ENCODE results near the gene BHLHE23. TPM values are rescaled to one million over a fixed set of nuclear protein-coding genes. Genes with fewer than 3 reads are reported as not detected.

The BHLHE23 gene
- total RNA-seq, 1 donor from 2014 or later = not detected

DNA sequence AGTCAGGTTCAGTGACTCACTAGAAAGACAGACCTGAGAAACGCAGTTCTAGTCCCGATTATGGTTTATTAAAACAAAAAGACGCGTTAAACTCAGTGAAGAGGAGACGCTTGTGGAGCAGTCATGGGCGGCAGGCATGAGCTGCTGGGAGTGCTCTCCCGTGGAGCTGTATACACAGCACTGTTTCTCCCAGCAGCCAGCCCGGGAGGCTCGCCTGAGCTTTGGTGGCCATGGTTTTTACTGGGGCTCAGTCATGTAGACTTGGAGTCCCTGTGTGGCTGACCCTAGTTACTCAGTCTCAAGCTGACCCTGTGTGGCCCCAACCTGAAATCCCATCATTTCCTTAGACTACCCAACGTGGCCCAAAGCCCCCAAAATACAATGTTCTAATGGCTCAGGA, 41.2 kb upstream of the BHLHE23 start:
- intact Hi-C loops (cut with micrococcal nuclease) = no loop called here
- no peaks in the 10 kb centered on the region for H3K27me3 Mint-ChIP-seq
- H3K27ac Mint-ChIP-seq = no peak overlapping the region

DNA sequence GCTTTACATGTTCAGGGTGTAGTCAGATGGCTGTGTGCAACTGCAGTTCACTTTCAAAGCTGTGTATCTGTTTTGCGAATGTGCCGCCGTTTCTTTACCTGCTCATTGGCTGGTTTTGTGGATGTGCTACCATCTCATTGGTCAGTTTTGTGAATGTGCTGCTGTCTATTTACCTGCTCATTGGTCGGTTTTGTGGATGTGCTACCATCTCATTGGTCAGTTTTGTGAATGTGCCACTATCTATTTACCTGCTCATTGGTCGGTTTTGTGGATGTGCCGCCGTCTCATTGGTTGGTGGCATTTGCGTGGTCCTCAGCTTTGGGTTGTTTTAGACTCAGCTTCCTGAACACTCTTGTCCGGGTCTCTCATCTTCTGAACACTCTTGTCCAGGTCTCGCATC, 40.5 kb upstream of the BHLHE23 start:
- no peak overlapping the region for H3K4me3 Mint-ChIP-seq
- intact Hi-C loops (cut with micrococcal nuclease) = no loop called here
- peaks cover 2% of the 10 kb centered on the region for H3K27me3 Mint-ChIP-seq
- H3K36me3 Mint-ChIP-seq (ENCODE audit: low read depth) = no peaks in the 10 kb centered on the region
- no peaks in the 10 kb centered on the region for H3K9me3 Mint-ChIP-seq
- H3K27ac Mint-ChIP-seq = no peak overlapping the region
- DNase-seq = no peak
- H3K4me1 Mint-ChIP-seq = no peaks in the 10 kb centered on the region

More for the DNA sequence above, 41.2 kb upstream of the BHLHE23 start:
- Mint-ChIP-seq H3K9me3 (no peaks in the 10 kb centered on the region), H3K4me3 (no peak overlapping the region), H3K4me1 (no peaks in the 10 kb centered on the region), H3K36me3 (ENCODE audit: low read depth) (no peaks in the 10 kb centered on the region)
- DNase-seq = no peak

DNA sequence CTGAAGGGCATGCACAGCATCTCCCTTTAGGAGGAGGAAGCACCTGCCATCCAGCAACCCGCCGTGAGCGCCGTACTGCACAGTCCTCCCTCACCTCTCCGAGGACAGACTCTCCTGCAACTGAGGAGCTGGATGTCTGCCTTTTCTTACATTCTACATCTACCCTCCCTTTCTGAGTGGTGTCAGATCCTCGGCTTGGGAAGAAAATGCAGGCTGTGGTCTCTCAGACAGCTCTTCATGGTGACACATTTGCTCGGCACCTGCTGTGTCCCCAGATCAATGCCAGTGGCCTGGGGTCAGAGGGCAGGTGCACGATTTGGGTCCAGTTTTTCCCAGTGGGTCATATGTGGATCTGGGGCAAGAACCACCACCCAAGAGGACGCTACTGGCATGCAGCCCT, 40.1 kb upstream of the BHLHE23 start:
- Mint-ChIP-seq H3K9me3 (no peaks in the 10 kb centered on the region), H3K36me3 (ENCODE audit: low read depth) (no peaks in the 10 kb centered on the region), H3K27ac (no peak overlapping the region), H3K4me1 (no peaks in the 10 kb centered on the region), H3K4me3 (no peak overlapping the region), H3K27me3 (peaks cover 3% of the 10 kb centered on the region)
- no peak for DNase-seq
- intact Hi-C loops (cut with micrococcal nuclease) = no loop called here

DNA sequence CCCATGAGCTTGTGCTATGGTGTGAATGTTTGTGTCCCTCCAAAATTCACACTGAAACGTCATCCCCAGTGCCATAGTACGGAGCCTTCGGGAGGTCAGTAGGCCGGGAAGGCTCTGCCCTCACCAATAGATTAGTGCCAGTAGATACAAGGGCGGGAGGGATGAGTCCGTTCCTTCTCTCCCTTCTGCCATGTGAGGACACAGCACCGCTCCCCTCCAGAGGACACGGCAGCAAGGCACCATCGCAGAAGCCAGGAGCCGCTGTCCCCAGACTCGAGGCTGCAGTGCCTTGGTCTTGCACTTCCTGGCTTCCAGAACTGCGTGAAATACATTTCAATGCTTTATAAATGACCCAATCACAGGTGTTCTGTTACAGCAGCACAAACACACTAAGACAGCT, 39.2 kb upstream of the BHLHE23 start:
- no peak for DNase-seq
- Mint-ChIP-seq H3K4me1 (no peaks in the 10 kb centered on the region), H3K4me3 (no peak overlapping the region), H3K9me3 (no peaks in the 10 kb centered on the region), H3K27me3 (peaks cover 5% of the 10 kb centered on the region), H3K36me3 (ENCODE audit: low read depth) (no peaks in the 10 kb centered on the region), H3K27ac (no peak overlapping the region)
- intact Hi-C loops (cut with micrococcal nuclease) = no loop called here

DNA sequence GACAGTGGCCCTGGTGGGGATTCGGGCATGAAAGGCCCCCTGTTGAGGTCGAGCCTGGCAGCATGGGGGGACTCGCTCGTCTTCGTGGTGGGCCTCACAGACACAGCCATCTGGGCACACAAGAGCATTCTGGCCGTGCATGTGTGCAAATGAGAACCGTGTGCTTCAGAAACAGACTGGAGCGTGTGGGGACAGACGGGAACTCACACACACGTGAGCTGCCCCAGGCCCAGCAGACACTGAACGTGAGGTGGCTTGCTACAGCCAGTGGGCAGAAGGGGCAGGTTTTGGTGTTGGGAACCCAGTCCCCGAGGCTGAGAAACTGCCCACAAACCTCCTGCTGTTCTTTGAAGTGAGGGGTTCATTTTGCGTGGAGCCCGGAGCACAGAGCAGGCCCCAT, 38.6 kb upstream of the BHLHE23 start:
- Mint-ChIP-seq H3K4me1 (no peaks in the 10 kb centered on the region), H3K36me3 (ENCODE audit: low read depth) (no peaks in the 10 kb centered on the region), H3K27me3 (peaks cover 11% of the 10 kb centered on the region), H3K9me3 (no peaks in the 10 kb centered on the region), H3K4me3 (no peak overlapping the region), H3K27ac (no peak overlapping the region)
- intact Hi-C loops (cut with micrococcal nuclease) = no loop called here
- no peak for DNase-seq

DNA sequence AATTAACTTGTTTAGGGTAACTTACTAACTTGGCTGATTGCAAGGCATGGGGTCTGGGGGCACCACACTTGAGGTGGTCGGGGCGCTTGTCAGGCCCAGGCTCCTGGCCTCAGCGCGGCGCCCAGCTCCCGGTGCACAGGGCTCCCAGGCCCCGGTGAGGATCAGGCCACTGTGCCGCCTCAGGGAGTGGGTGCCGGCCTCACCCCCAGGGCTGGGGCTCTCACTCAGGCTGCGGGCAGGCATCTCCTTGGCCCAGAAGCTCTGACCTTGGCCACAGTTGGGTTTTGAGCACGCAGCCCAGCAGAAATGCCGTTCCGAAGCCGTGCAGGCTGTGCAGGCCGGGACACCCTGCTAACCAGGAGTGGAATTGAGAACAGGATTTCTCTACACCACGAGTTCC, 37.8 kb upstream of the BHLHE23 start:
- Mint-ChIP-seq H3K4me3 (no peak overlapping the region), H3K4me1 (no peaks in the 10 kb centered on the region), H3K9me3 (no peaks in the 10 kb centered on the region), H3K27ac (no peak overlapping the region), H3K36me3 (ENCODE audit: low read depth) (no peaks in the 10 kb centered on the region), H3K27me3 (peaks cover 15% of the 10 kb centered on the region)
- intact Hi-C loops (cut with micrococcal nuclease) = no loop called here
- DNase-seq = no peak

DNA sequence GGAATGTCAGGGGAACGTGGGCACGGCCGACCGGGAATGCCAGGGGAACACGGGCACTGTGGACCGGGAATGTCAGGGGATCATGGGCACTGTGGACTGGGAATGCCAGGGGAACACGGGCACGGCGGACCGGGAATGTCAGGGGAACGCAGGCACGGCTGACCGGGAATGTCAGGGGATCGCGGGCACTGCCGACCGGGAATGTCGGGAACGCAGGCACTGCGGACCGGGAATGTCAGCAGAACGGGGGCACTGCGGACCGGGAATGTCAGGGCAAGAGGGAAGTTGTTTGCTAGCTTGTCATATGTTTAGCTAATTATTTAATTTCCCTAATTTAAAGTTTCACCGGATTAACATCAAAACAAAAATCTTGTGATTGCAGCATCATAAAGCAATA, 37.4 kb upstream of the BHLHE23 start:
- H3K9me3 Mint-ChIP-seq = no peaks in the 10 kb centered on the region
- no peaks in the 10 kb centered on the region for H3K36me3 Mint-ChIP-seq (ENCODE audit: low read depth)
- no peak overlapping the region for H3K27ac Mint-ChIP-seq
- H3K27me3 Mint-ChIP-seq = peaks cover 15% of the 10 kb centered on the region
- no peaks in the 10 kb centered on the region for H3K4me1 Mint-ChIP-seq
- DNase-seq = no peak
- no peak overlapping the region for H3K4me3 Mint-ChIP-seq
- intact Hi-C loops (cut with micrococcal nuclease) = no loop called here

DNA sequence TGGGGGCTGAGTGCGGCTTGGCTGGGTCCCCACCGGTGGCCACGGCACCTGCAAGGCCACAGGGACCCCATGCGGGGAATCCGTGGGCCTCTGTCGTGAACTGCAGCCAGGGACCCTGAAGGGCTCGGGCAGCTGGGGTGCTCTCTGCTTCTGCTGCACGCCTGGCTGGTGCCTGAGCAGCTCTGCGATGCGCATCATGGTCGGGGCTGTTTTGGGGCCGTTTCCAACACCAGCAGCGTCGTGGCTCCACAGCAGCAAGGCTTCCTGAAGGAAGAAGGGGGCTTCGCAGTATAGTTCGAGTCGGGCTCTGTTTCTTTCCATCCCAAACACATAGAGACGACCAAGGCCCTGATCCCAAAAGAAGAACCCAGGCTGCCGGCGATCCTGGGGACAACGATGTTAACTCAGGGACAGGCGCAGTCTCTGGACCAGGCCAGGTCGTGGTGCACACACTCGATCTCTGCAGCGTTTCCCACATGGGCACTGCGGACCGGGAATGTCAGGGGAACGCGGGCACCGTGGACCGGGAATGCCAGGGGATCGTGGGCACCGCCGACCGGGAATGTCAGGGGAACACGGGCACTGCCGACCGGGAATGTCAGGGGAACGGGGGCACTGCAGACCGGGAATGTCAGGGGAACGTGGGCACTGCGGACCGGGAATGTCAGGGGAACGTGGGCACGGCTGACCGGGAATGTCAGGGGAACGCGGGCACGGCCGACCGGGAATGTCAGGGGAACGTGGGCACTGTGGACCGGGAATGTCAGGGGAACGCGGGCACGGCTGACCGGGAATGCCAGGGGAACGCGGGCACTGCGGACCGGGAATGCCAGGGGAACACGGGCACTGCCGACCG, 36.8 kb upstream of the BHLHE23 start:
- intact Hi-C loops (cut with micrococcal nuclease) = no loop called here
- H3K27me3 Mint-ChIP-seq = peaks cover 15% of the 10 kb centered on the region
- no peak for DNase-seq
- H3K9me3 Mint-ChIP-seq = no peaks in the 10 kb centered on the region
- H3K36me3 Mint-ChIP-seq (ENCODE audit: low read depth) = no peaks in the 10 kb centered on the region
- no peaks in the 10 kb centered on the region for H3K4me1 Mint-ChIP-seq
- H3K4me3 Mint-ChIP-seq = no peak overlapping the region
- H3K27ac Mint-ChIP-seq = no peak overlapping the region

DNA sequence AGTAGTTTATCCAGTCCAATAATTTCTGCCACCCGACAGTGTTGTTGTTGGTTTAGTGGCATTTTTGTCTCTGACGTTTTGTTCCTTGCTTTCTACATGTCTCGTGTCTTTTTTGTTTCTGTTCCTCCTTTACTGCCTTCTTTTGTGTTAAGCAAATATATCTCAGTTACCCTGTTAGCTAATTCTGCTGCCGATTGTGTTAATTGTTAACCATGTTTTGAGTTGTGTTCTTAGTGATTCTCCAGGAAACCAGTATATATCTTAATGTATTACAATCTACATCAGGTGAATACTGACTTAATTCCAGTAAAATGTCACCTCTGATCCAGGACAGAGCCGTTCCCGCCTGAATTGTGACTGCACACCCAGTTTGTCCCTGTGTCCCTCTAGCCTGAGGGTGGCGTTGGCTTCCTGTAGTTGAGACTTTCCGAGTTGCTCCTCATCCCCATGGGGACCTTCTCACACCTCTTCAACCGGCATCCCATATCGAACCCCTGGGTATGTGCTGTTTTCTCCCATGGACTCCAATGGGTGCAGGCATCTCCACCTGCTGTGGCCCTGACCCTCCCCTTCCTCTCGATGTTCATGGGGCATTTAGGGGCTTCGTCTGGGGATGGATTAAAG, 35.8 kb upstream of the BHLHE23 start:
- H3K36me3 Mint-ChIP-seq (ENCODE audit: low read depth) = no peaks in the 10 kb centered on the region
- intact Hi-C loops (cut with micrococcal nuclease) = no loop called here
- no peaks in the 10 kb centered on the region for H3K9me3 Mint-ChIP-seq
- H3K4me1 Mint-ChIP-seq = no peaks in the 10 kb centered on the region
- no peak overlapping the region for H3K4me3 Mint-ChIP-seq
- peaks cover 15% of the 10 kb centered on the region for H3K27me3 Mint-ChIP-seq
- DNase-seq = no peak
- H3K27ac Mint-ChIP-seq = no peak overlapping the region

DNA sequence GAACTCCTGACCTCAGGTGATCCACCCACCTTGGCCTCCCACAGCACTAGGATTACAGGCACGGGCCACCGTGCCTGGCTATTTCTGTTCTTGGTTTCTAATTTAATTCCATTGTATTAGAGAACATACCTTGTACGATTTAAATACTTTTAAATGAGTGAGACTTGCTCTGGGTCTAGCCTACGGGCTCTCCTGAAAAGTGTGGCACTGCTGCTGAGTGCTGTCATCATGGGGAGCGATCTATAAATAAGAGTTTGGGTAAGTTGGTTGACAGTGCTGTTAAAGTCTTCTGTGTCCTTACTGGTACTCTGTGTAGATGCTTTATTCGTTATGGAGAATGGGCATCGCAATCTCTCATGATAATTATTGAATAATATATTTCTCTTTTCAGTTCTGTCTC, 35.0 kb upstream of the BHLHE23 start:
- H3K4me3 Mint-ChIP-seq = no peak overlapping the region
- no peak for DNase-seq
- H3K27ac Mint-ChIP-seq = no peak overlapping the region
- H3K9me3 Mint-ChIP-seq = no peaks in the 10 kb centered on the region
- H3K27me3 Mint-ChIP-seq = peaks cover 16% of the 10 kb centered on the region
- H3K4me1 Mint-ChIP-seq = no peaks in the 10 kb centered on the region
- intact Hi-C loops (cut with micrococcal nuclease) = no loop called here
- no peaks in the 10 kb centered on the region for H3K36me3 Mint-ChIP-seq (ENCODE audit: low read depth)

DNA sequence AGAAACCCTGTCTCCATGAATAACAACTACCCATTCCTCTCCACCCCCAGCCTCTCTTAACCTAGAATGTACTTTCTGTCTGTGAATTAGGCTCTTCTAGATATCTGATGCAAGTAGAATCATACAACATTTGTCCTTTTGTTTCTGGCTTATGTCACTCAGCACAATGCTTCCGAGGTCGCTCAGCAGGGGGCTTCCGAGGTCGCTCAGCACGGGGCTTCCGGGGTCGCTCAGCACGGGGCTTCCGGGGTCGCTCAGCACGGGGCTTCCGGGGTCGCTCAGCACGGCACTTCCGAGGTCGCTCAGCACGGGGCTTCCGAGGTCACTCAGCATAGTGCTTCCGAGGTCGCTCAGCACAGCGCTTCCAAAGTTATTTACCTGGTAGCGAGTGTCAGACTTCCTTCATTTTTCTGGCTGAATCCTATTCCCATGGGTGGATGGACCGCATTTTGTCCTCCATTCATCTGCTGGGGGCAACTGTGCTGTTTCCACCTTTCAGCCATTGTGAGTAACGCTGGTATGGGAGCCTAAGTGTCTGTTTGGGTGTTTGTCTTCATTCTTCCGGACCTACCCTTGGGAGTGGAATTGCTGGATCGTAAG, 31.0 kb upstream of the BHLHE23 start:
- Mint-ChIP-seq H3K27me3 (peaks cover 28% of the 10 kb centered on the region), H3K27ac (no peak overlapping the region), H3K36me3 (ENCODE audit: low read depth) (no peaks in the 10 kb centered on the region), H3K4me1 (peaks cover 4% of the 10 kb centered on the region), H3K4me3 (no peak overlapping the region), H3K9me3 (no peaks in the 10 kb centered on the region)
- no peak for DNase-seq
- intact Hi-C loops (cut with micrococcal nuclease) = no loop called here

DNA sequence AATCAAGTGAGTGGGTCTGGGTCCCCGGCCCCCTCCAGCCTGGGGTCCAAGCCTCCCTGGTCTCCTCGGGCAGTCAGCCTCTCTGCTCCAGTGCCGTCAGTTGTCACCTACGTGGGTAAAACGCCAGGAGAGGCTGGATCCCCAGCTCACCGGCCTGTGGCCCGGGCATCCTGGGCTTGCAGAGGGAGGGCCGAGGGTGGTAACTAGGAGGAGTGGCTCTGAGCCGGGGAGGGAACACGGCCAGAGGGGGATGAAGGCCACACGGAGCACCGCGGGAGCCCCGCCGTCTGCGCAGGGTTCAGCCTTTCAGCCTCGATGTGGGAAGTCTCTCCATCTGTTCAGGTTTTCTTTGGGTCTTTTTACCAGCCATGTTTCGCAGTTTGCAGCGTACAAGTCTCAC, 29.5 kb upstream of the BHLHE23 start:
- DNase-seq = no peak
- Mint-ChIP-seq H3K27me3 (peaks cover 31% of the 10 kb centered on the region), H3K27ac (no peak overlapping the region), H3K4me3 (no peak overlapping the region), H3K4me1 (peaks cover 5% of the 10 kb centered on the region), H3K9me3 (no peaks in the 10 kb centered on the region), H3K36me3 (ENCODE audit: low read depth) (no peaks in the 10 kb centered on the region)
- intact Hi-C loops (cut with micrococcal nuclease) = no loop called here

DNA sequence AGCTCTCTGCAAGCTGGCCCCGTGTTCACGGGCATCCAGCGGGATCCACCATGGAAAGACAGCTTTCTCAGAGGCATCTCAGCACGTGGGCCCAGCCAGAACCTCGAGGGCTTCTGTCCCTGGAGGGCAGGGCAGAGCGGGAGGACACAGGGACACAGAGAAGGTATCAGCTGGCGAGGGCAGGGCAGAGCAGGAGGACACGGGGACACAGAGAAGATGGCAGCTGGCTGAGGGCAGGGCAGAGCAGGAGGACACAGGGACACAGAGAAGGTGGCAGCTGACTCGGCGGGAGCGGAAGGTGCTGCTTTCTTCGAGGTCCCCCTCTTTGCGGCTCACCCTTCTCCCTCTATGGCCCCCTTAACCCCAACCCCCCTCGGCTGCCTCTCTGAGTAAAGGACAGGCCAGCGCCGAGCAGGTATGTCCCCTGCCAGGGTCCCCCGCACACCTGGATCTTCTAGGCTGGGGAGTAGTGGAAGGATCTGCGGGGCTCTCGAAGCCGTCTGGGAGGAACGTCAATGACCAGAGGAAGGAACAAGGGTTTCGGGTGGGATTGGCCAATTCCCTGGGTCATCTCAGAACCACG, 28.9 kb upstream of the BHLHE23 start:
- intact Hi-C loops (cut with micrococcal nuclease) = no loop called here
- H3K36me3 Mint-ChIP-seq (ENCODE audit: low read depth) = no peaks in the 10 kb centered on the region
- no peaks in the 10 kb centered on the region for H3K9me3 Mint-ChIP-seq
- H3K27ac Mint-ChIP-seq = no peak overlapping the region
- DNase-seq = no peak
- H3K4me1 Mint-ChIP-seq = peaks cover 5% of the 10 kb centered on the region
- peaks cover 26% of the 10 kb centered on the region for H3K27me3 Mint-ChIP-seq
- no peak overlapping the region for H3K4me3 Mint-ChIP-seq
